Measurements from ENCODE around the gene POLR2L.

- no peak for TF ChIP-seq TSHZ2 (CRISPR knock-in tag; IDR thresholded peaks at IDR 0.05)
- no peak for TF ChIP-seq GLIS3 (CRISPR knock-in tag; IDR thresholded peaks at IDR 0.05)
- TF ChIP-seq SNAI2 (CRISPR knock-in tag; IDR thresholded peaks at IDR 0.05), result no peak
- TF ChIP-seq ZFP30 (CRISPR knock-in tag; IDR thresholded peaks at IDR 0.05), result no peak
- TF ChIP-seq CREB5 (CRISPR knock-in tag; IDR thresholded peaks at IDR 0.05; ENCODE audit: low read depth), result no peak
- TF ChIP-seq TOX (CRISPR knock-in tag; IDR thresholded peaks at IDR 0.05; ENCODE audit: borderline replicate concordance), result no peak
- TF ChIP-seq ISL1 (CRISPR knock-in tag; IDR thresholded peaks at IDR 0.05), result no peak
- no peak for TF ChIP-seq ZNF565 (CRISPR knock-in tag; conservative IDR thresholded peaks at IDR 0.05; ENCODE audit: low read depth)
- TF ChIP-seq RARB (CRISPR knock-in tag; IDR thresholded peaks at IDR 0.05), result no peak
Measured at GRCh38 chr11:812390-812789, 29.9 kb downstream of the POLR2L start.

Data from SK-N-SH treated with all-trans-retinoic acid at 6 μM for 48 hours (cell line).